Stimulated activated CD8-positive, alpha-beta memory T cell treated with anti-CD3 and anti-CD28 coated beads, Interleukin-15, amount 100 ng/mL, for 1 hour (primary cell): ENCODE data around the gene FKBP6.
"Not testable (repeated sequence)": the region's sequence is repeated elsewhere in the genome, so short reads cannot be mapped to it uniquely, and the experiment has no call there.

Experiments used
- DNase-seq: peaks from one replicate; pipeline ENCODE4 v3.0.0-alpha.2; 2020; ENCODE audit warnings: low read depth

FKBP6 gene

DNA sequence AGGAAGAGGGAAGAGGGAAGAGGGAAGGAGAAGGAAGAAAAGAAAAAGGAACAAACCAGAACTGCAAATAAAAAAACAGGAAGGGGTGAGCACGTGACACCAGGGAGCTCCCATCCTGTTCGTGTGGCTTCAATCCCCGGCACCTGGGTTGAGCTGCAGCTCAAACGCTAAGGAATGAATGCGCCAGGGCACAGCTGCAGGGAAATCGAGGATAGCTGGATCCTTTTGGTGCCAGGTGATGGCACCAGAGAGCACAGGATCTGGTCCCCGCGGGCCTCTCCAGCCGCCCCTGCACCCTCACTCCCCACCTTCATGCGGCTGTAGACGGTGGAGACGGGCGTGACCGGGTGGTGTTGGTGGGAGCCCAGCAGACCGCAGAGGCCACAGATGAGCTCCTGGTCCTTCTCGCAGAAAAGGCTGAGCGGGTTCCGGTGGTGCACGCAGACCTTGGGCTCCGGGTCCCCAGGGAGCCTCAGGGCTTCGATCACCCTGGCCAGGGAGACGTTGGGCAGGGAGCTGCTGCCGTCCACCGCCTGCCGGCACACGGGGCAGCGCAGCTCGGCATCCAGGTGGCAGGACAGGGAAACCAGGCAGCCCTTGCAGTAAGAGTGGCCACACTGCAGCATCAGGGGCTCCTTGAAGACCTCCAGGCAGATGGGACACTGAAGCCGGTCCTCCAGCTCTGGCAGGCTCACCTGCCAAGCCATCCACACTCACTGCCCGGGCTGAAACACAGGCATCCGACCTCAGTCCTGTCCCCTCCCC, 3.7 kb upstream of the FKBP6 start:
- DNase-seq = peak; percentile 10

DNA sequence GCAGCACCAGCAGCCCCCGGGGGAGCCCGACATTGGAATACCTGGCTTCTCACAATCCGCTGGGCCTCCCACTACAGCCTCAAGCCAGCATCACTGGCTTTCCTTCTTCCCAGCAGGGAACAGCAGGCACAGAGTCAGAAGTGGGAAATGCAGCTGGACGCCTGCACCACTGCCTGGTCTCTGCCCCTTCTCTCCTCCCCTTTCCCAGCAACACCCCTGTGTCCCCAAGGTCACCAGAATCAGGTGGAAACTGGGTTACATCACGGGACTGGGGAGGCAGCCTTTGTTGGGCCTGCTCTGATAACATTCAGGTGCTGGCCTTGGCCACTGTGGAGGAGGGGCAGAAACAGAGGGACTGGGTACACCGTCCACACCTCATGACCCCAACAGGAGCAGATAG, 2.5 kb upstream of the FKBP6 start:
- not testable (repeated sequence) for DNase-seq

DNA sequence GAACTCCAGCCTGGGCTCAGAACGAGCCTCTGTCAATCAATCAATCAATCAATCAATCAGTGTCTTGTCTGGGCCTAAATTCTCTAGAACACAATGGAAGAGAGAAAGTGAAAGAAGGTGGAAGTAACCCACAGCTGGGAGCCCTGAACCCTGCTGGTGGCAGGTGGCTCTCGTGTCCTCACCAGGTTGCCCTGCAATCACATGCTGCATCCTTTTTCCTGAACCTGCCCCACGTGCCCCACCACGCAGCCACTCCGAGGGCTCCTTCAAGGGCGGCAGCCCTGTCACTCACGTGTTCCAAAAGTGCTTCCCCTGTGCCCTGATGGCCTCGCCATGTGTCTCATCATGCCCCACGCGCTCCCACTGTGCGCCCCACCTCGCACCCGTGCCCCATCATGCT, 512 bp upstream of the FKBP6 start:
- not testable (repeated sequence) for DNase-seq

DNA sequence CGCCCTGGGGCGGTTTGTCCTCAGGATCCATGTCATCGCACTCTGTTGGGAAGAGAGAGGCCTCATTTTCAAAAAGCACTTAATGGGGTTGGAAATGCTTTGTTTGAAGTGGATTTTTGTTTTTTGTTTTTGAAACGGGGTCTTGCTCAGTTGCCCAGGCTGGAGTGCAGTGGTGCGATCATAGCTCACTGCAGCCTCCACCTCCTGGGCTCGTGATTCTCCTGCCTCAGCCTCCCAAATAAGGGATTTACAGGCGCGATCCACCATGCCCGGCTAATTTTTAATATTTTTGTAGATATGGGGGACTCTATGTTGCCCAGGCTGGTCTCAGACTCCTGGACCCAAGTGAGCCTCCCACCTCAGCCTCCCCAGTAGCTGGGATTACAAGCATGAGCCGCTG, 735 bp downstream of the FKBP6 start:
- DNase-seq = no peak

GRCh38 chr7:73329861-73330581, 2.1 kb downstream of the FKBP6 start:
- DNase-seq = no peak

- no peak for DNase-seq
Observed at GRCh38 chr7:73330772-73331171, 2.8 kb downstream of the FKBP6 start.

DNA sequence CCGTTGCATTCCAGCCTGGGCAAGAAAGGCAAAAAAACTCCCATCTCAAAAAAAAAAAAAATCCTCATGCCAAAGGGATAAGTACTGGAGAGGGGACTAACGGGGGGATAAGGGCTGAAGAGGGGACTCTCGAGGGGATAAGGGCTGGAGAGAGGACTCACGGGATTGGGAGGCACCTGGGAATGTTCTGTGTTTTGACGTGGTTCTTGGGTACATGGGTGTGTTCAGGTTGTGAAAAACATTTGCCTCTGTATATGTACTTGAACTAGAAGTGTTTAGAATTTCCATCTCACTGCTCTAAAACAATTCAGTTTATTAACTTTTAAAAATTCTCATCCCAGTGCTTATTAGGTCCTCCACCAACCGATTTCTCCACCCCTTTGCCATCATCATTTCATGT, 4.5 kb downstream of the FKBP6 start:
- DNase-seq = no peak

DNA sequence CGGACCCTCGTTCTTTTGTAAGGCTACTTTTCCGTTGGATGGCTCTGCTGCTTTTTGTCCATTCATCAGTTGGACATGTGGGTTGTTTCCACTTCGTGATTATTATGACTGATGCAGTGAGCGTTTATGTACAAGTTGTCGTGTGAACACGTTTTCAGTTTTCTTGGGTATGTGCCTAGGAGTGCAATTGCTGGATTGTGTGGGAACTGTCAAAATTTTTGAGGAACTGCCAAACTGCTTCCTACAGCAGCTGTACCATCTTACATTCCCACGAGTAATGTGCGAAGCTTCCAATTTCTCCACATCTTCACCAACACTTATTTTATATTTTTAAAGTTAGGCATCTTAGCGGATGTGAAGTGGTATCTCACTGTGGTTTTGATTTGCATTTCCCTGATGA, 10.4 kb downstream of the FKBP6 start:
- DNase-seq = no peak

DNA sequence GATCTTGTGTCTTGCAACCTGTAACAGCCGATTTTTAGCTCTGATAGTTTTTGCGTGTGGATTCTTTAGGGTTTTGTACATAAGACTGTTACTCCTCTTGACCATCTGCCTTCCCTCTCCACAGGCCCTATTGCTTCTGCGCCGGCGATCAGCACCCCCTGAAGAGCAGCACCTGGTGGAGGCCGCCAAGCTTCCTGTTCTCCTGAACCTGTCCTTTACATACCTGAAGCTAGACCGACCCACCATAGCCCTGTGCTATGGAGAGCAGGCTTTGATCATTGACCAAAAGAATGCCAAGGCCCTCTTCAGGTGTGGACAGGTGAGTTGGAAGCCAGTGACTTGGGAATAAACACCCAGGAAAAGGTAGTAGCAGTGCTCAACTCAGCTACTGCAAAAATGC, 12.6 kb downstream of the FKBP6 start:
- no peak for DNase-seq

GRCh38 chr7:73341877-73342276, 13.9 kb downstream of the FKBP6 start:
- no peak for DNase-seq

DNA sequence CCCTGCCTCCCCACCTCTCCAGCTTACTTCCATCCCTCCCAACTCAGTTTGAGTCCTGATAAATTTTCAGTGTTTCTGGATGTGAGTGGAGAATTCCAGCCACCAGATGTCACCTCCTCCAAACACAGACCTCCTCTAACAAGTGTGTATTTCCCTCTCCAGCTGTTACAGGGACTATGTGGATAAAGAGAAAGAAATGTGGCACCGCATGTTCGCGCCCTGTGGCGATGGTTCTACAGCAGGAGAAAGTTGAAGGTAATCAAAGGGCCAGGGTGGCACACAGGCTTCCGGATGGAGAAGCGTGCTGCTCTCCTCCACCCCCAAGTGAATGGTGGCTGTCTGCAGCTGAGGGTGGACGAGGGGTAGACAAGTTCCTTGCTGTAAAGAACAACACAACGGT, 14.7 kb downstream of the FKBP6 start:
- no peak for DNase-seq

- no peak for DNase-seq
Observed at GRCh38 chr7:73343671-73344380, 15.9 kb downstream of the FKBP6 start.

DNA sequence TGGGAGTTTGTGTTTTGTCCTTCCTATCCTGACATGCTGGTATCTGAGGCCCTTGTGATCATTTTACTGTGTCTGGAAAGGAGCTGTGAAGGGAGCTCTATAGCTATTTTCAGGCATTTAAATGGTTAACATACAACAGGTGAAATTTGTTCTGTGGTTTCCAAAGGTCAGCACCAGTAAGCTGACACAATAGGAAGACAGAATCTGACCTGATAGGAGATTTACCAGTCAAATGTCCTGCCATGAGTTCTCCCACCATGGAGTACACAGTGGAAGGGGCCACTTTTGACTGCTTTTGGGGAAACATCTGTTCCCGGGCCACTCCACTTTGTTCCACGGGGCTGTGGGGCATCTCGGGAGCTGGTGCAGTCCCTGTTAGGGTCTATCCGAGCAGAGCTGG, 17.6 kb downstream of the FKBP6 start:
- DNase-seq = no peak

GRCh38 chr7:73345951-73346350, 18.0 kb downstream of the FKBP6 start:
- DNase-seq = no peak

- no peak for DNase-seq
Observed at GRCh38 chr7:73349763-73350162, 21.8 kb downstream of the FKBP6 start.

- no peak for DNase-seq
Observed at GRCh38 chr7:73350306-73351068, 22.5 kb downstream of the FKBP6 start.

DNA sequence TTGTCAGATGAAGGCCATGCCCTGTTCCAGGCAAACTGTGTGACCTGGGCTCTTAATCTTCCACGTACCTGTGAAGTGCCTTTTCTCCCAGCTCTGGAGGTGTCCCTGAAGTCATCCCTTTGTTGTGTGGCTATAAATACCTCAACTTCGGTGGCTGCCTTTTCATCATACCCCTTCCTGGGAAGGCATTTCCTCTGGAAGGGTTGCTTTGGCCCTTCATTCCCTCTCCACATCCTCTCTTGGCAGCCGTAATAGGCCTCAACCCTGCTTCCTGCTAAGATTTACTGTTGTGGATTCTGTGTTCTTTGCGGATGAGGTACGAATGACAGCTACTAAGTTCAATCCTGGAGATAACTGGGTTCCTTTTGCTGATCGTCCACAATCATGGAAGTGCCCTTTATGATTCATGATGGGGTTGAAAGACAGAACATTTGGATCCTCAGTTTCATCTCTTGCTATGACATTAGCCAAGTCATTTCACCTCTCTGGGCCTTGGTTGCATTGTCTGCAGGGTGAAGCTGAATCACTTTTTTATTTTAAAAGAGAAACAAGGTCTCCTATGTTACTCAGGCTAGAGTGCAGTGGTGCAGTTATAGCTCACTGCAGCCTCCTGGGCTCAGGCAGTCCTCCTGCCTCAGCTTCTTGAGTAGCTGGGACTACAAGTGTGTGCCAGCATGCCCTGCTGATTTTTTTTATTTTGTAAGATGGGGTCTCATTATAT, 23.6 kb downstream of the FKBP6 start:
- DNase-seq = no peak

DNA sequence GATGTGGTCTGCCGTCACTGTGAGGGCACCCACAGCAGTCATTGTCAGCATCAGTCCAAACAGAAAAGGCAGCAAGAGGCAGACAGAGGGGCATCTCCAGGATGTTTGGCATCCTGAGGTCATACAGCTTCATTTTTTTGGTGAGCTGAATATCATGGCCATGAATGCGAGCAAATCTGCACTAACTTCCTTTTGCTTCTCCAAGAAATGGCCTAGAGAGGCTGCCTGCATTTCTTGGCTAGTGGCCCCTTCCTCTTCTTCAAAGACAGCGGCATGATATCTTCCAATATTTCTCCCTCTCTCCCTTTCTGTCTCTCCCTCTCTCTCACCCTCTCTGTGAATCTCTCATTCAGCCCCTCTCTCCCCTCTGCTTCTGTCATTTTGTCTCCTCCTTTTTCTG, 24.8 kb downstream of the FKBP6 start:
- DNase-seq = no peak

GRCh38 chr7:73353243-73353642, 25.3 kb downstream of the FKBP6 start:
- no peak for DNase-seq

DNA sequence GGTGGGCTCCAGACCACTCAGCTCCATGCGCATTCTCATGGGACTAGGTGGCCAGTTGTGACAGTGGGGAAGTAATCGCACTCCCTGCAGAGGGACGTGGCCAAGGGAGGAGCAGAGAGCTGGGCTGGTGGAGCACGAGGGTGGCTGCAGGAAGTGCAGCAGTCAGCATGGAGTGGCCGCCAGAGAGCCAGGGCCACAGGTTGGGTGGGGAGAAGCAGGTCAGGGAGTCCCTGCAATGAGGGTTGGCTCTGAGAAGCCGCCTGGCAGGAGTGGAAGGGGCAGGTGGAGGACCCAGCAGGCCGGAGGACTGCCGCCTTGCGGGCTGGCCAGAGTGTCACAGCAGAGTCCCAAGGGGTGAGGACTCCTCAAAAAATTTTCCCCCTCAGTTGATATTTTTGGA, 26.2 kb downstream of the FKBP6 start:
- DNase-seq = no peak

DNA sequence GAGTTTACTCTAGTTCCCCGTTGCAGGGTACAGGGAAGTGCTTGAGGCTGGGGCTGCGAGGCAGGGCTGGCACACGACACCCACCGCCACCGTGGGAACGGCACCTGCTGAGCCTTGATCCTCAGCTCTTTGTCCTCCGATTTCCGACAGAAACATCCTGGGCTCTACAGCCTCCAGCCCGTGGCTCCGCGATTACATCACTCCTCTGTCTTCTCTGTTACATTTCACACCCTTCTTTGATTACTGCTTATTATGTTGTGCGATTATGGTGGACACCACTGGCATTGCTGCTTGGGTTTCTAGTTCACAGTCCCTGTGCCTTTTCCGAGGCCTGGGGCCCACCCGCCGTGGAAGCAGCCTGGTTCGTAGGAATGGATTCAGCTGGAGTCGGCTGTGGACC, 26.9 kb downstream of the FKBP6 start:
- no peak for DNase-seq

DNA sequence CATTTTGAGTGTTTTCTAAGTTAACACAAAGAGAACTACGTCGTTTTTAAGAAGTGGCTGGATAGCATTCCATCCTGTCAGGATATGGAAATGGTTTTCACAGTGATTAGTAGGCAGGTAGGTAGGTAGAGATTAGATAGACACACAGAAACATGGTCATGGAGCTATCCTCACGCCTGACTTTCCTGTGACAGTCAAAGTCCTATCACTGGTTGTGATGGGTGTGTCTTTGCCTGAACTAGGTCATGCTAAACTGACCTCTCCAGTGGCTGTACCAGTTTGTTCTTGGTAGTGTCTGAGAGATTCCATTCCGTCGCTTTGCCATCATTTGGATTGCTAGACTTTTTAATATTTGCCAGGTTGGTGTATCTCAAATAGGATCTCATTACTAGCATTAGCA, 28.2 kb downstream of the FKBP6 start:
- DNase-seq = no peak
